ENCODE results near the gene GPR137.

The GPR137 gene

GRCh38 chr11:64324692-64325469 is 39.2 kb downstream of the GPR137 start:
- no peak for TF ChIP-seq POLR2AphosphoS5 (IDR thresholded peaks at IDR 0.05; ENCODE audit: low read depth, low read length)
- TF ChIP-seq SIN3A (IDR thresholded peaks at IDR 0.05; ENCODE audit: borderline replicate concordance, insufficient read depth, low read length) = no peak
- no peak for TF ChIP-seq FOXP2 (optimal IDR thresholded peaks at IDR 0.05; ENCODE audit: borderline replicate concordance, extremely low read depth, extremely low read length, insufficient read depth)
- TF ChIP-seq REST (IDR thresholded peaks at IDR 0.05; ENCODE audit: insufficient read depth in 1 of 2, low read depth in 2 of 2, low read length in 2 of 2) = no peak
- TF ChIP-seq TAF1 (IDR thresholded peaks at IDR 0.05; ENCODE audit: borderline replicate concordance, insufficient read depth, low read length) = no peak

DNA sequence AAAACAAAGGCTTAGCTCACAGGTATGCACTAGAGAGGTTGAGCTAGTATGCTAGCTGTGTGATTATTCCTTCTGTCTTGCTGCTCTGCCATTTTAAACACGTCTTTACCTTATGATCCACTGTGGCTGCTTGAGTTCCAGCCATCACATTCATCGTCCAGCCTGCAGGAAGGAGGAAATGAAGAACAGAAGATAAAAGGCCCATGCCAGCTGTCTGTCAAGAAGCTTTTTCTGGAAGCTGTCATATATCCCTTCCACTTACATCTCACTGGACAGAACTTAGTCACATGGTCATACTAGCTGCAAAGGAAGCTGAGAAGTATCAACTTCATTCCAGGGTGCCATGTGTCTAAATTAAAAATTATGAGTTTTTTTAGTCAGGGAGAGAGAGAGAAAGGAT is 41.7 kb downstream of the GPR137 start:
- TF ChIP-seq POLR2AphosphoS5 (IDR thresholded peaks at IDR 0.05; ENCODE audit: low read depth, low read length) (no peak), FOXP2 (optimal IDR thresholded peaks at IDR 0.05; ENCODE audit: borderline replicate concordance, extremely low read depth, extremely low read length, insufficient read depth) (no peak), SIN3A (IDR thresholded peaks at IDR 0.05; ENCODE audit: borderline replicate concordance, insufficient read depth, low read length) (no peak), REST (IDR thresholded peaks at IDR 0.05; ENCODE audit: insufficient read depth in 1 of 2, low read depth in 2 of 2, low read length in 2 of 2) (no peak), TAF1 (IDR thresholded peaks at IDR 0.05; ENCODE audit: borderline replicate concordance, insufficient read depth, low read length) (no peak)

GRCh38 chr11:64327993-64328392 is 42.3 kb downstream of the GPR137 start:
- TF ChIP-seq REST (IDR thresholded peaks at IDR 0.05; ENCODE audit: insufficient read depth in 1 of 2, low read depth in 2 of 2, low read length in 2 of 2) (no peak), POLR2AphosphoS5 (IDR thresholded peaks at IDR 0.05; ENCODE audit: low read depth, low read length) (no peak), SIN3A (IDR thresholded peaks at IDR 0.05; ENCODE audit: borderline replicate concordance, insufficient read depth, low read length) (no peak), FOXP2 (optimal IDR thresholded peaks at IDR 0.05; ENCODE audit: borderline replicate concordance, extremely low read depth, extremely low read length, insufficient read depth) (no peak), TAF1 (IDR thresholded peaks at IDR 0.05; ENCODE audit: borderline replicate concordance, insufficient read depth, low read length) (no peak)

DNA sequence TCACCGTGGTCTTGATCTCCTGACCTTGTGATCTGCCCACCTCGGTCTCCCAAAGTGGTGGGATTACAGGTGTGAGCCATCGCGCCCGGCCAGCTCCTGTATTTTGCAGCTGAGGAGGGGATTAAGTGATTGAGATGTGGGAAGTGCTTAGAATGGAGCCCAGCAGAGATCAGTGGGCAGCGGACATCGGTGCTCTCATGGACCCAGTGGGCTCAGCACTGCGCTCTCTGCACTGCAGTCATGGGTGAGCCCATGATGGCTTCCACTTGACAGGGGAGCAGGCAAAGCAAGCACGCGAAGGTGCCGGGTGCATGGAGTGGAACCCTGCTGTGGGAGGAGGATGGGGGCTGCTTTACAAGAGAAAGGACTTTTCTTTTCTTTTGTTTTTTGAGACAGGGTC is 45.2 kb downstream of the GPR137 start:
- TF ChIP-seq TAF1 (IDR thresholded peaks at IDR 0.05; ENCODE audit: borderline replicate concordance, insufficient read depth, low read length) (no peak), SIN3A (IDR thresholded peaks at IDR 0.05; ENCODE audit: borderline replicate concordance, insufficient read depth, low read length) (no peak), FOXP2 (optimal IDR thresholded peaks at IDR 0.05; ENCODE audit: borderline replicate concordance, extremely low read depth, extremely low read length, insufficient read depth) (no peak)

GRCh38 chr11:64331569-64332371 is 46.1 kb downstream of the GPR137 start:
- TF ChIP-seq TAF1 (IDR thresholded peaks at IDR 0.05; ENCODE audit: borderline replicate concordance, insufficient read depth, low read length) (no peak), REST (IDR thresholded peaks at IDR 0.05; ENCODE audit: insufficient read depth in 1 of 2, low read depth in 2 of 2, low read length in 2 of 2) (no peak), SIN3A (IDR thresholded peaks at IDR 0.05; ENCODE audit: borderline replicate concordance, insufficient read depth, low read length) (no peak), POLR2AphosphoS5 (IDR thresholded peaks at IDR 0.05; ENCODE audit: low read depth, low read length) (no peak), FOXP2 (optimal IDR thresholded peaks at IDR 0.05; ENCODE audit: borderline replicate concordance, extremely low read depth, extremely low read length, insufficient read depth) (no peak)
